Cerebellar nuclear complex (tissue), 1 donor: Measurements from ENCODE around the gene FGD4.

Experiments used
- DNase-seq, 2 experiments: peaks; one replicate each; lab custom pipeline; 2025; lab: John Stamatoyannopoulos, UW

The FGD4 gene

GRCh38 chr12:32679091-32679919 lies 279.9 kb downstream of the FGD4 start, which contains the start of gene DNM1L:
Gene DNM1L, plus strand, starts transcription at chr12:32679301. Its CDS starts 63 bp downstream, at chr12:32679364.
- peak; percentile 87 to 92 for DNase-seq

- DNase-seq = no peak
Observed at GRCh38 chr12:32679920-32680237, 280.5 kb downstream of the FGD4 start.

GRCh38 chr12:32680787-32681186 lies 281.4 kb downstream of the FGD4 start:
- no peak for DNase-seq

GRCh38 chr12:32681272-32681671 lies 281.9 kb downstream of the FGD4 start:
- no peak for DNase-seq

GRCh38 chr12:32686340-32686739 lies 287.0 kb downstream of the FGD4 start:
- no peak for DNase-seq

GRCh38 chr12:32688786-32689185 lies 289.4 kb downstream of the FGD4 start:
- no peak for DNase-seq

- no peak for DNase-seq
Observed at GRCh38 chr12:32690927-32691326, 291.6 kb downstream of the FGD4 start.

- no peak for DNase-seq
Observed at GRCh38 chr12:32692358-32692757, 293.0 kb downstream of the FGD4 start.

GRCh38 chr12:32693036-32693435 lies 293.7 kb downstream of the FGD4 start:
- no peak for DNase-seq
